ENCODE data around the gene STAB2. TPM values are rescaled to one million over a fixed set of nuclear protein-coding genes. Genes with fewer than 3 reads are reported as not detected.

STAB2 gene
- total RNA-seq, 2 donors from 2014 or later: not detected

DNA sequence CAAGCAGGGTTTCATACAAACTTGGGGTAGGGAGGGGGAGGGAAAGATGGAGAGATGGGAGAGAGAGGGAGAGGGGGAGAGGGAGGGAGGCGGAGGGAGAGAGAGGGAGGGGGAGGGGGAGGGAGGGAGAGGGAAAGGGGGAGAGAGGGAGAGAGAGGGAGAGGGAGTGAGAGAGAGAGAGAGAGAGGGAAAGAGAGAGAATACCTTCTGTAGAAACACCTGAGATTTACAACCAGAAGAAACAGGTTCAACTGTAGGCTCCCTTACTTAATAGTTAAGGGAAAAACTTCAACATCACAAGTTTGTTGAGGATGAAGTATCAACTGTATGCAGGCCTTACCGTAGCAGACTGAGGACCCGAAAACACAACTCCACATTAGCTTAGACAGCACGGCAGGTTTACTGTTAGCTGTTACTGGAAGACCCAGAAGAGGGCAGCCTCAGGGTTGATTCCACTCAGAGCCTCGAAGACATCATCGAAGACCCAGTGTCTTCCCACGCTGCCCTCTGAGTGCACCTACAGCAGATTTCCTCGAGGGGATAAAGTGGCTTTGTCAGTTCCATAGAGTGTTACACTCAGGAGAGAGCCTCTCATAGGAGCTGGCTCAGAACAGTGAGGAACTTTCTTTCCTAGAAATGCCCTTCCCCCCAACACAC, 181.5 kb downstream of the STAB2 start:
- H3K27ac ChIP-seq (ENCODE audit: low read depth, low read length): no peak overlapping the region
- TF ChIP-seq, protein P1, sequence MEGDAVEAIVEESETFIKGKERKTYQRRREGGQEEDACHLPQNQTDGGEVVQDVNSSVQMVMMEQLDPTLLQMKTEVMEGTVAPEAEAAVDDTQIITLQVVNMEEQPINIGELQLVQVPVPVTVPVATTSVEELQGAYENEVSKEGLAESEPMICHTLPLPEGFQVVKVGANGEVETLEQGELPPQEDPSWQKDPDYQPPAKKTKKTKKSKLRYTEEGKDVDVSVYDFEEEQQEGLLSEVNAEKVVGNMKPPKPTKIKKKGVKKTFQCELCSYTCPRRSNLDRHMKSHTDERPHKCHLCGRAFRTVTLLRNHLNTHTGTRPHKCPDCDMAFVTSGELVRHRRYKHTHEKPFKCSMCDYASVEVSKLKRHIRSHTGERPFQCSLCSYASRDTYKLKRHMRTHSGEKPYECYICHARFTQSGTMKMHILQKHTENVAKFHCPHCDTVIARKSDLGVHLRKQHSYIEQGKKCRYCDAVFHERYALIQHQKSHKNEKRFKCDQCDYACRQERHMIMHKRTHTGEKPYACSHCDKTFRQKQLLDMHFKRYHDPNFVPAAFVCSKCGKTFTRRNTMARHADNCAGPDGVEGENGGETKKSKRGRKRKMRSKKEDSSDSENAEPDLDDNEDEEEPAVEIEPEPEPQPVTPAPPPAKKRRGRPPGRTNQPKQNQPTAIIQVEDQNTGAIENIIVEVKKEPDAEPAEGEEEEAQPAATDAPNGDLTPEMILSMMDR (conservative IDR thresholded peaks at IDR 0.05): peak; percentile 43

GRCh38 chr12:103769240-103769945, 182.3 kb downstream of the STAB2 start:
- TF ChIP-seq, protein P1 (conservative IDR thresholded peaks at IDR 0.05): no peak
- H3K27ac Mint-ChIP-seq: peak overlapping the region; percentile 61
- no peak overlapping the region for H3K4me3 ChIP-seq (ENCODE audit: low read length)
- H3K27me3 ChIP-seq (ENCODE audit: control insufficient read depth, insufficient read depth, low read length, poor library complexity, severe bottlenecking): no peaks in the 10 kb centered on the region
- no peak overlapping the region for H3K4me3 Mint-ChIP-seq
- WGBS, 2 experiments (ENCODE audit: insufficient coverage in 1 of 2, insufficient read length in 1 of 2): 93% methylated on average over 9 of the region's 9 CpGs; no CpG with 5 or more reads in 1 of the 2 experiments
- no peak overlapping the region for H3K9ac ChIP-seq (ENCODE audit: extremely low read depth, low read length, poor library complexity, severe bottlenecking)
- H3K36me3 ChIP-seq (ENCODE audit: control insufficient read depth, insufficient read depth, low read length): peaks cover 67% of the 10 kb centered on the region
- H3K4me1 ChIP-seq (ENCODE audit: control insufficient read depth, insufficient read depth, low read length): no peaks in the 10 kb centered on the region
- no peaks in the 10 kb centered on the region for H3K9me3 ChIP-seq (ENCODE audit: control insufficient read depth, low read length)
- peak overlapping the region; percentile 22 for H3K27ac ChIP-seq (ENCODE audit: low read depth, low read length)
- peaks cover 46% of the 10 kb centered on the region for H3K36me3 Mint-ChIP-seq (ENCODE audit: low read depth)
- no peaks in the 10 kb centered on the region for H3K27me3 Mint-ChIP-seq (ENCODE audit: insufficient read depth)
- H3K4me1 Mint-ChIP-seq: peaks cover 18% of the 10 kb centered on the region
- H3K9me3 Mint-ChIP-seq: no peaks in the 10 kb centered on the region
- DNase-seq: peak; percentile 78

More for the DNA sequence above, 181.5 kb downstream of the STAB2 start:
- no peaks in the 10 kb centered on the region for H3K9me3 ChIP-seq (ENCODE audit: control insufficient read depth, low read length)
- no peak overlapping the region for H3K9ac ChIP-seq (ENCODE audit: extremely low read depth, low read length, poor library complexity, severe bottlenecking)
- H3K36me3 ChIP-seq (ENCODE audit: control insufficient read depth, insufficient read depth, low read length): peaks cover 73% of the 10 kb centered on the region
- peaks cover 47% of the 10 kb centered on the region for H3K36me3 Mint-ChIP-seq (ENCODE audit: low read depth)
- no peaks in the 10 kb centered on the region for H3K9me3 Mint-ChIP-seq
- peaks cover 18% of the 10 kb centered on the region for H3K4me1 Mint-ChIP-seq
- no peaks in the 10 kb centered on the region for H3K27me3 Mint-ChIP-seq (ENCODE audit: insufficient read depth)
- no peak overlapping the region for H3K4me3 ChIP-seq (ENCODE audit: low read length)
- no peaks in the 10 kb centered on the region for H3K27me3 ChIP-seq (ENCODE audit: control insufficient read depth, insufficient read depth, low read length, poor library complexity, severe bottlenecking)
- no peaks in the 10 kb centered on the region for H3K4me1 ChIP-seq (ENCODE audit: control insufficient read depth, insufficient read depth, low read length)
- H3K4me3 Mint-ChIP-seq: no peak overlapping the region
- peak; percentile 70 for DNase-seq
- H3K27ac Mint-ChIP-seq: peak overlapping the region; percentile 61
- WGBS, 2 experiments (ENCODE audit: insufficient coverage in 1 of 2, insufficient read length in 1 of 2): 77 to 89% methylated on average over 7 of the region's 8 CpGs

- peak overlapping the region; percentile 64 for H3K27ac Mint-ChIP-seq
- TF ChIP-seq, protein P1 (conservative IDR thresholded peaks at IDR 0.05): peak; percentile 77
- peak; percentile 93 for DNase-seq
- H3K27me3 Mint-ChIP-seq (ENCODE audit: insufficient read depth): no peaks in the 10 kb centered on the region
- Histone ChIP-seq H3K9me3 (ENCODE audit: control insufficient read depth, low read length) (no peaks in the 10 kb centered on the region), H3K4me3 (ENCODE audit: low read length) (no peak overlapping the region), H3K4me1 (ENCODE audit: control insufficient read depth, insufficient read depth, low read length) (no peaks in the 10 kb centered on the region), H3K36me3 (ENCODE audit: control insufficient read depth, insufficient read depth, low read length) (peaks cover 62% of the 10 kb centered on the region), H3K27ac (ENCODE audit: low read depth, low read length) (no peak overlapping the region), H3K9ac (ENCODE audit: extremely low read depth, low read length, poor library complexity, severe bottlenecking) (no peak overlapping the region), H3K27me3 (ENCODE audit: control insufficient read depth, insufficient read depth, low read length, poor library complexity, severe bottlenecking) (no peaks in the 10 kb centered on the region)
- H3K9me3 Mint-ChIP-seq: no peaks in the 10 kb centered on the region
- peaks cover 18% of the 10 kb centered on the region for H3K4me1 Mint-ChIP-seq
- H3K36me3 Mint-ChIP-seq (ENCODE audit: low read depth): peaks cover 49% of the 10 kb centered on the region
- 63 to 64% methylated on average over 2 to 3 of the region's 3 CpGs for WGBS, 2 experiments (ENCODE audit: insufficient coverage in 1 of 2, insufficient read length in 1 of 2)
- no peak overlapping the region for H3K4me3 Mint-ChIP-seq
Observed at GRCh38 chr12:103771466-103771865, 184.4 kb downstream of the STAB2 start.

Measured in endodermal cell (in vitro differentiated cells).